ENCODE results near the gene ASB13. TPM values are rescaled to one million over a fixed set of nuclear protein-coding genes. Genes with fewer than 3 reads are reported as not detected.

The ASB13 gene
- total and polyA plus RNA-seq, 2 of the 13 experiments (the other 11 are each of a cell fraction or from before 2014, with no cell fraction given) = 9.3 to 15.4 TPM

- H3K4me1 ChIP-seq (ENCODE audit: insufficient read depth, low read length) = peaks cover 26% of the 10 kb centered on the region
- no peak; the same call in 2 of the 3 replicates for ATAC-seq
- TF ChIP-seq ZNF121 (CRISPR knock-in tag; IDR thresholded peaks at IDR 0.05) (no peak), HCFC1 (IDR thresholded peaks at IDR 0.05; ENCODE audit: low read depth, low read length) (no peak), AGO2 (optimal IDR thresholded peaks at IDR 0.05; ENCODE audit: low read depth, low read length) (peak; percentile 33), ZSCAN12 (CRISPR knock-in tag; IDR thresholded peaks at IDR 0.05) (no peak)
Observed at GRCh38 chr10:5652746-5653145, 13.6 kb downstream of the ASB13 start.

GRCh38 chr10:5651388-5651764, 15.0 kb downstream of the ASB13 start:
- ChIA-PET POLR2A (interaction anchor here (1.1 to 1.3 kb wide), 2 partner anchors 9 to 33 kb away, joined by 3 read pairs; partner anchors contain the start of gene TASOR2), CTCF (ENCODE audit: low intra/inter-chr PET ratio, low total read pairs) (no interaction called here)
- no peak overlapping the region for H3K27ac ChIP-seq (ENCODE audit: extremely low read length, insufficient read depth, low read length)

More at GRCh38 chr10:5652746-5653145, 13.6 kb downstream of the ASB13 start:
- H3K27me3 ChIP-seq (ENCODE audit: control insufficient read depth in 1 of 2, insufficient read depth in 2 of 2, low read length in 2 of 2) = no peaks in the 10 kb centered on the region
- no peak overlapping the region for H3K4me2 ChIP-seq (ENCODE audit: low read depth, low read length)
- in situ Hi-C loops (cut with HindIII; ENCODE audit: extremely low pct_ligation_motif_present, low pct_unique_long_range_greater_than_20kb) = no loop called here
- FAIRE-seq = no peak
- H3K36me3 ChIP-seq (replicated peaks in 1 of 2; ENCODE audit: control insufficient read depth in 1 of 2, insufficient read depth in 2 of 2, low read length in 2 of 2) = peaks cover 1 to 4% of the 10 kb centered on the region in 2 experiments; a peak in 1 of 5 replicates
- no peaks in the 10 kb centered on the region for H4K20me1 ChIP-seq (ENCODE audit: insufficient read depth, low read length)
- no peak overlapping the region for H2AFZ ChIP-seq (ENCODE audit: low read length)
- ChIA-PET CTCF (ENCODE audit: low intra/inter-chr PET ratio, low total read pairs) (no interaction called here), POLR2A (interaction anchor here (1.3 kb wide), 1 partner anchor 32 kb away, joined by 3 read pairs; the partner anchor contains the start of gene TASOR2)
- no TSS peak for BruUV-seq (replicated peaks)
- intact Hi-C loops (cut with micrococcal nuclease; ENCODE audit: unreplicated experiment) = no loop called here
- H3K9me3 ChIP-seq (ENCODE audit: low read length) = no peaks in the 10 kb centered on the region
- no peak overlapping the region for H3K27ac ChIP-seq (ENCODE audit: extremely low read length, insufficient read depth, low read length)
- H3K79me2 ChIP-seq (ENCODE audit: insufficient read depth, low read length) = no peaks in the 10 kb centered on the region
- H3K4me3 ChIP-seq (replicated peaks in 1 of 3; ENCODE audit: insufficient read depth in 1 of 3, low read depth in 2 of 3, low read length in 3 of 3) = no peak overlapping the region
- H3K9ac ChIP-seq (ENCODE audit: insufficient read depth, low read depth, low read length) = no peak overlapping the region
- no peak for DNase-seq (ENCODE audit: low spot score)
- 100% methylated on average over 1 of the region's 14 CpGs for WGBS (ENCODE audit: low lambda C conversion rate)

More at GRCh38 chr10:5651388-5651764, 15.0 kb downstream of the ASB13 start:
- Histone ChIP-seq H3K4me3 (replicated peaks in 1 of 3; ENCODE audit: insufficient read depth in 1 of 3, low read depth in 2 of 3, low read length in 3 of 3) (no peak overlapping the region), H3K9me3 (ENCODE audit: low read length) (no peaks in the 10 kb centered on the region), H3K4me1 (ENCODE audit: insufficient read depth, low read length) (peaks cover 29% of the 10 kb centered on the region), H2AFZ (ENCODE audit: low read length) (no peak overlapping the region), H3K36me3 (replicated peaks in 1 of 2; ENCODE audit: control insufficient read depth in 1 of 2, insufficient read depth in 2 of 2, low read length in 2 of 2) (peaks cover 1 to 4% of the 10 kb centered on the region in 2 experiments; a peak in 1 of 5 replicates), H3K9ac (ENCODE audit: insufficient read depth, low read depth, low read length) (no peak overlapping the region), H3K79me2 (ENCODE audit: insufficient read depth, low read length) (no peaks in the 10 kb centered on the region), H4K20me1 (ENCODE audit: insufficient read depth, low read length) (no peaks in the 10 kb centered on the region), H3K27me3 (ENCODE audit: control insufficient read depth in 1 of 2, insufficient read depth in 2 of 2, low read length in 2 of 2) (no peaks in the 10 kb centered on the region), H3K4me2 (ENCODE audit: low read depth, low read length) (no peak overlapping the region)
- 97% methylated on average over 11 of the region's 11 CpGs for WGBS (ENCODE audit: low lambda C conversion rate)
- TF ChIP-seq ZBTB4 (CRISPR knock-in tag; IDR thresholded peaks at IDR 0.05; ENCODE audit: borderline replicate concordance) (0 out of 2 replicates have a peak, but pooled peaks have one; percentile 26), HIVEP1 (CRISPR knock-in tag; IDR thresholded peaks at IDR 0.05) (no peak)
- FAIRE-seq (no peak), DNase-seq (ENCODE audit: low spot score) (no peak), ATAC-seq (no peak)
- in situ Hi-C loops (cut with HindIII; ENCODE audit: extremely low pct_ligation_motif_present, low pct_unique_long_range_greater_than_20kb) (no loop called here), intact Hi-C loops (cut with micrococcal nuclease; ENCODE audit: unreplicated experiment) (no loop called here)
- BruUV-seq (replicated peaks) = no TSS peak
